GM12878 (cell line): ENCODE results near the gene ESPNL.
"Not testable (repeated sequence)": the region's sequence is repeated elsewhere in the genome, so short reads cannot be mapped to it uniquely, and the experiment has no call there.

Source experiments
- BCL11A ChIP-seq: IDR thresholded peaks from 2 replicates; pipeline ENCODE4 v1.6.1; 2011; ENCODE audit warnings: low read depth, low read length
- CBX5 ChIP-seq: sonication (generic); IDR thresholded peaks from 2 replicates; pipeline ENCODE4 v1.6.1; 2016; ENCODE audit warnings: low read depth, moderate library complexity, mild to moderate bottlenecking, inconsistent platforms
- CHD2 ChIP-seq: IDR thresholded peaks from 2 replicates; pipeline ENCODE4 v1.6.1; 2011; ENCODE audit warnings: low read depth, low read length, improper control_type of control experiment, borderline replicate concordance
- JUND ChIP-seq: IDR thresholded peaks from 2 replicates; pipeline ENCODE4 v1.6.1; 2012; ENCODE audit warnings: low read depth, mild to moderate bottlenecking, low read length, improper control_type of control experiment, moderate library complexity
- LARP7 ChIP-seq: fragments of 450-650 bp; IDR thresholded peaks from 2 replicates; pipeline ENCODE4 v1.6.1; 2017; ENCODE audit warnings: mild to moderate bottlenecking
- MYC ChIP-seq: IDR thresholded peaks from 2 replicates; pipeline ENCODE4 v1.6.1; 2011; ENCODE audit warnings: mild to moderate bottlenecking, low read length, moderate library complexity, inconsistent platforms; ENCODE audit not compliant: insufficient read depth, insufficient replicate concordance, insufficient read length, severe bottlenecking
- TBL1XR1 ChIP-seq: IDR thresholded peaks from 2 replicates; pipeline ENCODE4 v1.6.1; 2012; ENCODE audit warnings: low read depth, low read length, improper control_type of control experiment
- YY1 ChIP-seq: IDR thresholded peaks from 2 replicates; pipeline ENCODE4 v1.6.1; 2011; ENCODE audit warnings: low read depth, mild to moderate bottlenecking, low read length
- ZSCAN29 ChIP-seq: fragments of 450-650 bp; IDR thresholded peaks from 2 replicates; pipeline ENCODE4 v1.6.1; 2017; ENCODE audit warnings: mild to moderate bottlenecking, moderate library complexity
- TF ChIP-seq, protein P1 (sequence below), 3 experiments: IDR thresholded peaks in 2 of 3; conservative IDR thresholded peaks in 1 of 3; 2 replicates each; pipeline ENCODE4 v1.5.1; 2011; ENCODE audit warnings: low read depth in 3 of 3, low read length in 3 of 3, mild to moderate bottlenecking in 3 of 3, control low read depth in 2 of 3, moderate library complexity in 2 of 3, inconsistent platforms in 1 of 3, mixed read lengths in 1 of 3; ENCODE audit not compliant: control insufficient read depth in 2 of 3, insufficient read depth in 1 of 3; ENCODE audit errors: extremely low read depth in 1 of 3
- TF ChIP-seq, protein P2 (sequence below): IDR thresholded peaks from 2 replicates; pipeline ENCODE4 v1.6.1; 2011; ENCODE audit warnings: low read depth, low read length, improper control_type of control experiment, borderline replicate concordance
- TF ChIP-seq, protein P3 (sequence below): fragments of 450-650 bp; formaldehyde crosslinking; IDR thresholded peaks from 2 replicates; pipeline ENCODE4 v1.4.0; 2020; ENCODE audit warnings: mild to moderate bottlenecking, moderate library complexity

DNA sequence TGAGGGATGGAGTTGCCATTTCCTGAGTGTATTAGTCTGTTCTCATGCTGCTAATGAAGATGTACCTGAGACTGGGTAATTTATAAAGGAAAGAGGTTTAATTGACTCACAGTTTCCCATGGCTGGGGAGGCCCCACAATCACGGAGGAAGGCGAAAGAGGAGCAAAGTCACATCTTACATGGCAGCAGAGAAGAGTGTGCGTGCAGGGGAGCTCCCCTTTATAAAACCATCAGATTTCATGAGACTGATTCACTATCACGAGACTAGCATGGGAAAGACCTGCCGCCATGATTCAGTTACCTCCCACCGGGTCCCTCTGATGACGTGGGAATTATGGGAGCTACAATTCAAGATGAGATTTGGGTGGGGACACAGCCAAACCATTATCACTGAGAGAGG lies 33.4 kb upstream of the ESPNL start:
- TF ChIP-seq, protein P1, sequence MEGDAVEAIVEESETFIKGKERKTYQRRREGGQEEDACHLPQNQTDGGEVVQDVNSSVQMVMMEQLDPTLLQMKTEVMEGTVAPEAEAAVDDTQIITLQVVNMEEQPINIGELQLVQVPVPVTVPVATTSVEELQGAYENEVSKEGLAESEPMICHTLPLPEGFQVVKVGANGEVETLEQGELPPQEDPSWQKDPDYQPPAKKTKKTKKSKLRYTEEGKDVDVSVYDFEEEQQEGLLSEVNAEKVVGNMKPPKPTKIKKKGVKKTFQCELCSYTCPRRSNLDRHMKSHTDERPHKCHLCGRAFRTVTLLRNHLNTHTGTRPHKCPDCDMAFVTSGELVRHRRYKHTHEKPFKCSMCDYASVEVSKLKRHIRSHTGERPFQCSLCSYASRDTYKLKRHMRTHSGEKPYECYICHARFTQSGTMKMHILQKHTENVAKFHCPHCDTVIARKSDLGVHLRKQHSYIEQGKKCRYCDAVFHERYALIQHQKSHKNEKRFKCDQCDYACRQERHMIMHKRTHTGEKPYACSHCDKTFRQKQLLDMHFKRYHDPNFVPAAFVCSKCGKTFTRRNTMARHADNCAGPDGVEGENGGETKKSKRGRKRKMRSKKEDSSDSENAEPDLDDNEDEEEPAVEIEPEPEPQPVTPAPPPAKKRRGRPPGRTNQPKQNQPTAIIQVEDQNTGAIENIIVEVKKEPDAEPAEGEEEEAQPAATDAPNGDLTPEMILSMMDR (IDR thresholded peaks at IDR 0.05 in 2 of 3, conservative IDR thresholded peaks at IDR 0.05 in 1 of 3; ENCODE audit: control insufficient read depth in 2 of 3, extremely low read depth in 1 of 3, insufficient read depth in 1 of 3, low read depth in 3 of 3, low read length in 3 of 3), result not testable (repeated sequence)
- TF ChIP-seq TBL1XR1, JUND, YY1, CHD2, CBX5, BCL11A, MYC, LARP7, ZSCAN29: not testable (repeated sequence)
- TF ChIP-seq, protein P2, sequence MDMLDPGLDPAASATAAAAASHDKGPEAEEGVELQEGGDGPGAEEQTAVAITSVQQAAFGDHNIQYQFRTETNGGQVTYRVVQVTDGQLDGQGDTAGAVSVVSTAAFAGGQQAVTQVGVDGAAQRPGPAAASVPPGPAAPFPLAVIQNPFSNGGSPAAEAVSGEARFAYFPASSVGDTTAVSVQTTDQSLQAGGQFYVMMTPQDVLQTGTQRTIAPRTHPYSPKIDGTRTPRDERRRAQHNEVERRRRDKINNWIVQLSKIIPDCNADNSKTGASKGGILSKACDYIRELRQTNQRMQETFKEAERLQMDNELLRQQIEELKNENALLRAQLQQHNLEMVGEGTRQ, result not testable (repeated sequence)
- TF ChIP-seq, protein P3, sequence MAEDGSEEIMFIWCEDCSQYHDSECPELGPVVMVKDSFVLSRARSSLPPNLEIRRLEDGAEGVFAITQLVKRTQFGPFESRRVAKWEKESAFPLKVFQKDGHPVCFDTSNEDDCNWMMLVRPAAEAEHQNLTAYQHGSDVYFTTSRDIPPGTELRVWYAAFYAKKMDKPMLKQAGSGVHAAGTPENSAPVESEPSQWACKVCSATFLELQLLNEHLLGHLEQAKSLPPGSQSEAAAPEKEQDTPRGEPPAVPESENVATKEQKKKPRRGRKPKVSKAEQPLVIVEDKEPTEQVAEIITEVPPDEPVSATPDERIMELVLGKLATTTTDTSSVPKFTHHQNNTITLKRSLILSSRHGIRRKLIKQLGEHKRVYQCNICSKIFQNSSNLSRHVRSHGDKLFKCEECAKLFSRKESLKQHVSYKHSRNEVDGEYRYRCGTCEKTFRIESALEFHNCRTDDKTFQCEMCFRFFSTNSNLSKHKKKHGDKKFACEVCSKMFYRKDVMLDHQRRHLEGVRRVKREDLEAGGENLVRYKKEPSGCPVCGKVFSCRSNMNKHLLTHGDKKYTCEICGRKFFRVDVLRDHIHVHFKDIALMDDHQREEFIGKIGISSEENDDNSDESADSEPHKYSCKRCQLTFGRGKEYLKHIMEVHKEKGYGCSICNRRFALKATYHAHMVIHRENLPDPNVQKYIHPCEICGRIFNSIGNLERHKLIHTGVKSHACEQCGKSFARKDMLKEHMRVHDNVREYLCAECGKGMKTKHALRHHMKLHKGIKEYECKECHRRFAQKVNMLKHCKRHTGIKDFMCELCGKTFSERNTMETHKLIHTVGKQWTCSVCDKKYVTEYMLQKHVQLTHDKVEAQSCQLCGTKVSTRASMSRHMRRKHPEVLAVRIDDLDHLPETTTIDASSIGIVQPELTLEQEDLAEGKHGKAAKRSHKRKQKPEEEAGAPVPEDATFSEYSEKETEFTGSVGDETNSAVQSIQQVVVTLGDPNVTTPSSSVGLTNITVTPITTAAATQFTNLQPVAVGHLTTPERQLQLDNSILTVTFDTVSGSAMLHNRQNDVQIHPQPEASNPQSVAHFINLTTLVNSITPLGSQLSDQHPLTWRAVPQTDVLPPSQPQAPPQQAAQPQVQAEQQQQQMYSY (CRISPR knock-in tag), result not testable (repeated sequence)
